ENCODE results near the gene EFNA3. TPM values are rescaled to one million over a fixed set of nuclear protein-coding genes. Genes with fewer than 3 reads are reported as not detected.

The EFNA3 gene
- total RNA-seq, 1 experiment from 2014 or later = 20.4 TPM

DNA sequence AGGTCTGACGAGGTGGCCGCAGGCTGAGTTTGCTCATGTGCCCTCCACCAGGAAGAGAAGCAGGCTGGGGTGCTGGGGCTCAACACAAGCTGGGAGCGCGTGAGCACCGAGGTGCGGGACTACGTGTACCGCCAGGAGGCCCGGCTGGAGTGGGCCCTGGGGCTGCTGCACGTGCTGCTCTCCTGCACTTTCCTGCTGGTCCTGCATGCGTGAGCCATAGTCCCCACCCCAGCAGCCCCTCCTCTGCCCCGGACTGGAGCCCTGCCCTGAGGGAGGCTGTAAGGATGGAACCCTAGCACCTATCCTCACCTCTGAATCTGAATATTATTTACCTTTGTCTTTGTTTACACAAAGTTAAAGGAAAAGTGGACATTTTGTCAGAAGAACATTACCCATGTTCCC is 35.3 kb upstream of the EFNA3 start:
- no peak for DNase-seq (ENCODE audit: low read depth, low spot score)
- Histone ChIP-seq H3K9me2 (ENCODE audit: insufficient read depth) (no peaks in the 10 kb centered on the region), H3K9ac (ENCODE audit: low read length) (no peak overlapping the region), H3K9me3 (ENCODE audit: control insufficient read depth in 1 of 2, insufficient read depth in 1 of 2, low read depth in 1 of 2, low read length in 2 of 2) (no peaks in the 10 kb centered on the region), H2AFZ (ENCODE audit: low read depth, low read length, poor library complexity, severe bottlenecking) (no peak overlapping the region), H3K27me3 (ENCODE audit: insufficient read depth, low read length) (no peaks in the 10 kb centered on the region), H3K4me1 (ENCODE audit: control insufficient read depth in 1 of 2, insufficient read depth in 2 of 2, low read length in 2 of 2) (peaks cover 9 to 24% of the 10 kb centered on the region in 2 experiments), H3K4me3 (replicated peaks in 1 of 2; ENCODE audit: low read depth in 1 of 2, low read length in 2 of 2) (no peak overlapping the region), H4K20me1 (ENCODE audit: insufficient read depth) (no peaks in the 10 kb centered on the region), H3K36me3 (ENCODE audit: control insufficient read depth in 1 of 2, insufficient read depth in 2 of 2, low read length in 2 of 2) (no peaks in the 10 kb centered on the region), H3K79me2 (ENCODE audit: insufficient read depth, low read length) (no peaks in the 10 kb centered on the region), H3K4me2 (ENCODE audit: low read length) (no peak overlapping the region), H3K27ac (ENCODE audit: low read depth, low read length) (no peak overlapping the region)
- no TSS peak for BruUV-seq (replicated peaks)
- no peak for ATAC-seq
- TF ChIP-seq, protein P1, sequence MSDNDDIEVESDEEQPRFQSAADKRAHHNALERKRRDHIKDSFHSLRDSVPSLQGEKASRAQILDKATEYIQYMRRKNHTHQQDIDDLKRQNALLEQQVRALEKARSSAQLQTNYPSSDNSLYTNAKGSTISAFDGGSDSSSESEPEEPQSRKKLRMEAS (IDR thresholded peaks at IDR 0.05) = no peak
- TF ChIP-seq SIN3A (IDR thresholded peaks at IDR 0.05; ENCODE audit: low read depth) (no peak), CEBPB (IDR thresholded peaks at IDR 0.05; ENCODE audit: low read depth) (no peak), ZFX (IDR thresholded peaks at IDR 0.05) (no peak), TCF7L2 (IDR thresholded peaks at IDR 0.05; ENCODE audit: borderline replicate concordance, extremely low read depth, insufficient read depth, insufficient read length) (no peak), SRF (IDR thresholded peaks at IDR 0.05; ENCODE audit: low read depth) (no peak), EGR1 (IDR thresholded peaks at IDR 0.05; ENCODE audit: low read depth) (no peak), CBX3 (IDR thresholded peaks at IDR 0.05; ENCODE audit: low read depth) (no peak)
- TF ChIP-seq, protein P2, sequence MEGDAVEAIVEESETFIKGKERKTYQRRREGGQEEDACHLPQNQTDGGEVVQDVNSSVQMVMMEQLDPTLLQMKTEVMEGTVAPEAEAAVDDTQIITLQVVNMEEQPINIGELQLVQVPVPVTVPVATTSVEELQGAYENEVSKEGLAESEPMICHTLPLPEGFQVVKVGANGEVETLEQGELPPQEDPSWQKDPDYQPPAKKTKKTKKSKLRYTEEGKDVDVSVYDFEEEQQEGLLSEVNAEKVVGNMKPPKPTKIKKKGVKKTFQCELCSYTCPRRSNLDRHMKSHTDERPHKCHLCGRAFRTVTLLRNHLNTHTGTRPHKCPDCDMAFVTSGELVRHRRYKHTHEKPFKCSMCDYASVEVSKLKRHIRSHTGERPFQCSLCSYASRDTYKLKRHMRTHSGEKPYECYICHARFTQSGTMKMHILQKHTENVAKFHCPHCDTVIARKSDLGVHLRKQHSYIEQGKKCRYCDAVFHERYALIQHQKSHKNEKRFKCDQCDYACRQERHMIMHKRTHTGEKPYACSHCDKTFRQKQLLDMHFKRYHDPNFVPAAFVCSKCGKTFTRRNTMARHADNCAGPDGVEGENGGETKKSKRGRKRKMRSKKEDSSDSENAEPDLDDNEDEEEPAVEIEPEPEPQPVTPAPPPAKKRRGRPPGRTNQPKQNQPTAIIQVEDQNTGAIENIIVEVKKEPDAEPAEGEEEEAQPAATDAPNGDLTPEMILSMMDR (IDR thresholded peaks at IDR 0.05 in 2 of 3, conservative IDR thresholded peaks at IDR 0.05 in 1 of 3; ENCODE audit: borderline replicate concordance in 1 of 3, insufficient read depth in 1 of 3, low read depth in 2 of 3, low read length in 2 of 3) = no peak
- CTCF ChIA-PET = interaction anchor here (1.4 to 4.0 kb wide), 3 partner anchors 26 to 42 kb away, joined by 3 to 32 read pairs (median 24); no protein-coding TSS in a partner anchor
- POLR2A ChIA-PET = interaction anchor here (0.6 to 1.5 kb wide), 2 partner anchors 18 to 41 kb away, joined by 4 read pairs; no protein-coding TSS in a partner anchor
- RAD21 ChIA-PET (ENCODE audit: low non-redundant PET in 1 of 2, low total read pairs in 2 of 2, uncharacterized antibody in 2 of 2, unreplicated experiment in 2 of 2) = no interaction called here
- intact Hi-C loops (cut with micrococcal nuclease) = no loop called here

Measured in HCT116 (cell line).